ENCODE data around the gene NSD1. TPM values are rescaled to one million over a fixed set of nuclear protein-coding genes. Genes with fewer than 3 reads are reported as not detected.

Gene NSD1
- total RNA-seq, 2 experiments from 2014 or later, result 87.6 to 93.3 TPM

DNA sequence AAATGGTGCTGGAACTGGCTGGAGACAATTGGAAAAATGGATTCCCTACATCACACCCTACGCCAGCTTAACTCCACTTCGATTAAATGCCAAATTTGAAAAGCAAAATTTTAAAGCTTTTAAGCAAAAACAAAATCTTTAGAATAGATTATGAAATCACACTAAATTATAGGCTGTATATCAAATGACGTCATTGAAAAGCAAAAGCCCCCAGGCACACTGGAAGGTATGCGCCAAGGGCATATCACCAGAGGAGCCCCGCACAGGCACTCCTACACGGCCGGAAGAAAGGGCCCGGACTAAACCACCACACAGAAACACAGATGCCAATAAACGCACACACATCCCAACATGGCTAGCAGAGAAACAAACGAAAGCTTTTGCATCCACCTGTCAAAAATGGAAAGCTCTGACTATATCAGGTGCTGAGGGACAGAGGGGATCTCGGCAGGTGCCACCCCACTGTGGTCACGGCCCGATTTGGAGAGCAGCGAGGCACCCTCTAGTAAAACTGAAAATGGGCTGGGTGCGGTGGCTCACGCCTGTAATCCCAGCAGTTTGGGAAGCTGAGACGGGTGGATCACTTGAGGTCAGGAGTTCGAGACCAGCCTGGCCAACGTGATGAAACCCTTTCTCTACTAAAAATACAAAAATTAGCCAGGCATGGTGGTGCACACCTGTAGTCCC, 195.1 kb downstream of the NSD1 start:
- TF ChIP-seq CTCF (IDR thresholded peaks at IDR 0.05), result no peak
- ChIA-PET CTCF (no interaction called here), POLR2A (no interaction called here)
- H3K4me3 ChIP-seq (ENCODE audit: low read length), result no peak overlapping the region
- H3K27ac Mint-ChIP-seq, result no peak overlapping the region
- H3K4me1 Mint-ChIP-seq (ENCODE audit: low read depth), result peaks cover 5% of the 10 kb centered on the region
- H3K4me1 ChIP-seq (ENCODE audit: insufficient read depth, low read length), result peaks cover 7% of the 10 kb centered on the region
- H3K27me3 Mint-ChIP-seq, result no peaks in the 10 kb centered on the region
- DNase-seq (no peak), ATAC-seq (ENCODE audit: poor library complexity) (no peak)
- H3K36me3 Mint-ChIP-seq (ENCODE audit: low read depth), result peaks cover 55% of the 10 kb centered on the region
- no peaks in the 10 kb centered on the region for H3K9me3 ChIP-seq (ENCODE audit: control insufficient read depth in 1 of 2, insufficient read depth in 1 of 2, low read length in 2 of 2)
- H3K36me3 ChIP-seq (ENCODE audit: insufficient read depth, low read length), result peaks cover 41% of the 10 kb centered on the region
- H3K27ac ChIP-seq (ENCODE audit: low read depth in 1 of 2, low read length in 2 of 2), result no peak overlapping the region
- no peak overlapping the region for H3K4me3 Mint-ChIP-seq
- H3K9me3 Mint-ChIP-seq, result no peaks in the 10 kb centered on the region
- H3K27me3 ChIP-seq (ENCODE audit: control insufficient read depth in 1 of 2, insufficient read depth in 2 of 2, low read length in 2 of 2), result no peaks in the 10 kb centered on the region
- intact Hi-C loops (cut with DNase I, micrococcal nuclease), result no loop called here

- Mint-ChIP-seq H3K4me3 (no peak overlapping the region), H3K4me1 (ENCODE audit: low read depth) (peaks cover 5% of the 10 kb centered on the region), H3K27me3 (no peaks in the 10 kb centered on the region), H3K9me3 (no peaks in the 10 kb centered on the region), H3K27ac (no peak overlapping the region), H3K36me3 (ENCODE audit: low read depth) (peaks cover 62% of the 10 kb centered on the region)
- POLR2A ChIA-PET, result no interaction called here
- H3K4me1 ChIP-seq (ENCODE audit: insufficient read depth, low read length), result peaks cover 7% of the 10 kb centered on the region
- no peak overlapping the region for H3K4me3 ChIP-seq (ENCODE audit: low read length)
- CTCF ChIA-PET, result no interaction called here
- TF ChIP-seq CTCF (IDR thresholded peaks at IDR 0.05), result no peak
- no peak for ATAC-seq (ENCODE audit: poor library complexity)
- intact Hi-C loops (cut with DNase I, micrococcal nuclease), result no loop called here
- no peaks in the 10 kb centered on the region for H3K9me3 ChIP-seq (ENCODE audit: control insufficient read depth in 1 of 2, insufficient read depth in 1 of 2, low read length in 2 of 2)
- no peak for DNase-seq
- peaks cover 53% of the 10 kb centered on the region for H3K36me3 ChIP-seq (ENCODE audit: insufficient read depth, low read length)
- H3K27ac ChIP-seq (ENCODE audit: low read depth in 1 of 2, low read length in 2 of 2), result no peak overlapping the region
- H3K27me3 ChIP-seq (ENCODE audit: control insufficient read depth in 1 of 2, insufficient read depth in 2 of 2, low read length in 2 of 2), result no peaks in the 10 kb centered on the region
Observed at GRCh38 chr5:177329883-177330282, 196.3 kb downstream of the NSD1 start.

DNA sequence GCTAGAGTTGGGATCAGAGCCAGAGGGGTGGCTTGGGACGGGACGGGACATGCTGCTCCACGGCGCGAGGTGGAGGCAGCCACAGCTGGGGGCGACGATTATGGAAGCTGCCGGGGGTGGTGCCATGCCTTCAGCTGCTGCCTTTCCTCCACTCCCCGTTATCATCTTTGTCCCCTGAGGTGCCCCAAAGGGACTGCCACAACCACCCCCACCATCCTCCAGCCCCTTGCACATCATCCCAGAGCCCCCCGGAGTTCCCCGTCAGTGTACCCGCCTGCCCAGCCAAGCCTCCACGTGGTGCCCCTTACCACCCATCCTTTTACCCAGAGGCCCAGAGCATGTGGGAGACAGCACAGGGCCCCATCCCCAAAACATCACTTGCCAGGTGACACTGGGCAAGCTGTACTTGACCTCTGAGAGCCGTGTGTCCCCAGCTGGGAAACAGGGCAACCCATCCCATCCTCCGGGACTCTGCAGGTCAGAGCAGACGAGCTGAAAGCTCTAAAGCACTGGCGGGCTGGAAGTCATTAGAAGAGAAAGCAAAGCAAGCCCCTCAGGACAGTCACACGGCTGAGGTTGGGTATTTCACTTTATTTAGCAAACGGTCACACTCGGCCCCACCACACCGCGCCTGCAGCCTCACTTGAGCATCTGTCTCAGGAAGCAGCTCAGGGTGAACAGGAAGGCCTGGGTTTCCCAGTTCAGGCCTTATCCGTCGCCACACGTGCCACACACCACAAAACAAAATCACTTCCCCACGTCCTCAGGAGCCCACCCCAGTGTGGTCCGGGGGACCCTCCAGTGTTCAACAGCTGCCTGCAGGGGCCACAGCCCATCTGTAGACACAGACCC, 197.6 kb downstream of the NSD1 start:
- POLR2A ChIA-PET, result no interaction called here
- no peak for ATAC-seq (ENCODE audit: poor library complexity)
- H3K27ac ChIP-seq (ENCODE audit: low read depth in 1 of 2, low read length in 2 of 2), result no peak overlapping the region

More for the DNA sequence above, 197.6 kb downstream of the NSD1 start:
- no peak for TF ChIP-seq CTCF (IDR thresholded peaks at IDR 0.05)
- CTCF ChIA-PET, result no interaction called here
- Histone ChIP-seq H3K4me3 (ENCODE audit: low read length) (no peak overlapping the region), H3K9me3 (ENCODE audit: control insufficient read depth in 1 of 2, insufficient read depth in 1 of 2, low read length in 2 of 2) (no peaks in the 10 kb centered on the region), H3K4me1 (ENCODE audit: insufficient read depth, low read length) (peaks cover 7% of the 10 kb centered on the region), H3K27me3 (ENCODE audit: control insufficient read depth in 1 of 2, insufficient read depth in 2 of 2, low read length in 2 of 2) (no peaks in the 10 kb centered on the region), H3K36me3 (ENCODE audit: insufficient read depth, low read length) (peaks cover 67% of the 10 kb centered on the region)
- Mint-ChIP-seq H3K4me1 (ENCODE audit: low read depth) (peaks cover 5% of the 10 kb centered on the region), H3K27ac (no peak overlapping the region), H3K9me3 (no peaks in the 10 kb centered on the region), H3K27me3 (no peaks in the 10 kb centered on the region), H3K36me3 (ENCODE audit: low read depth) (peaks cover 70% of the 10 kb centered on the region), H3K4me3 (no peak overlapping the region)
- DNase-seq, result no peak
- intact Hi-C loops (cut with DNase I, micrococcal nuclease), result no loop called here

Measured in CD4-positive, alpha-beta T cell (primary cell).